SU-DHL-6 (cell line): ENCODE measurements around the gene ERBB2.

Source experiments
- H2AFZ ChIP-seq: fragments of 200-600 bp; sonication (generic); 2 replicates; pipeline ENCODE4 v1.6.1; 2014; ENCODE audit warnings: low read depth, mild to moderate bottlenecking, moderate library complexity, mixed read lengths, antibody characterized with exemption, low read length; ENCODE audit not compliant: severe bottlenecking
- H3F3A ChIP-seq: fragments of 200-600 bp; shearing (Covaris generic); 2 replicates; pipeline ENCODE4 v1.6.0; 2016; ENCODE audit warnings: antibody characterized with exemption, mild to moderate bottlenecking; ENCODE audit not compliant: insufficient read depth
- H3K27ac ChIP-seq: fragments of 200-600 bp; sonication (generic); 2 replicates; pipeline ENCODE4 v1.5.1; 2016; ENCODE audit warnings: low read depth, mild to moderate bottlenecking, low read length, moderate library complexity, mixed read lengths
- H3K27me3 ChIP-seq: fragments of 200-600 bp; sonication (generic), shearing (Covaris generic); 2 replicates; pipeline ENCODE4 v1.6.0; 2014; ENCODE audit warnings: mild to moderate bottlenecking, low read length
- H3K36me3 ChIP-seq: fragments of 200-600 bp; sonication (generic); 2 replicates; pipeline ENCODE4 v1.6.1; 2014; ENCODE audit warnings: mild to moderate bottlenecking, low read length, mixed read lengths
- H3K4me2 ChIP-seq: fragments of 300-600, 200-600 bp; shearing (Covaris generic), sonication (generic); 2 replicates; pipeline ENCODE4 v1.6.0; 2014; ENCODE audit warnings: low read length, low read depth, mild to moderate bottlenecking; ENCODE audit not compliant: poor library complexity, severe bottlenecking
- H3K4me3 ChIP-seq: fragments of 200-600 bp; sonication (generic); 2 replicates; pipeline ENCODE4 v1.5.1; 2014; ENCODE audit warnings: antibody characterized with exemption, low read length, mild to moderate bottlenecking, mixed read lengths; ENCODE audit not compliant: insufficient read depth, poor library complexity, severe bottlenecking
- H3K79me2 ChIP-seq: fragments of 200-600 bp; sonication (generic); 2 replicates; pipeline ENCODE4 v1.6.1; 2014; ENCODE audit warnings: mild to moderate bottlenecking, low read length, moderate library complexity; ENCODE audit not compliant: insufficient read depth
- H3K9ac ChIP-seq: fragments of 200-600 bp; sonication (generic); 2 replicates; pipeline ENCODE4 v1.7.0; 2014; ENCODE audit warnings: mild to moderate bottlenecking, low read length
- H3K9me2 ChIP-seq: fragments of 200-600 bp; sonication (generic); replicated peaks from 2 replicates; pipeline ENCODE4 v1.6.1; 2014; ENCODE audit warnings: low read length; ENCODE audit not compliant: insufficient read depth
- H3K9me3 ChIP-seq: fragments of 200-600 bp; sonication (generic); 2 replicates; pipeline ENCODE4 v1.6.1; 2014; ENCODE audit warnings: low read length, mixed read lengths; ENCODE audit not compliant: insufficient read depth
- H4K20me1 ChIP-seq: fragments of 200-600 bp; sonication (generic); 2 replicates; pipeline ENCODE4 v1.6.1; 2014; ENCODE audit warnings: low read depth, mild to moderate bottlenecking, antibody characterized with exemption, low read length, moderate library complexity, mixed read lengths
- EZH2phosphoT487 ChIP-seq: fragments of 200-600 bp; sonication (generic), shearing (Covaris generic); conservative IDR thresholded peaks from 2 replicates; pipeline ENCODE4 v1.6.1; 2018; ENCODE audit warnings: mild to moderate bottlenecking, antibody characterized with exemption, low read length, moderate library complexity, mixed read lengths
- TF ChIP-seq, protein P1 (sequence below): fragments of 200-600 bp; sonication (generic); IDR thresholded peaks from one replicate; pipeline ENCODE4 v1.5.1; 2017; ENCODE audit warnings: antibody characterized with exemption, mild to moderate bottlenecking, low read length, moderate library complexity; ENCODE audit not compliant: insufficient read depth, poor library complexity, severe bottlenecking

Gene ERBB2

DNA sequence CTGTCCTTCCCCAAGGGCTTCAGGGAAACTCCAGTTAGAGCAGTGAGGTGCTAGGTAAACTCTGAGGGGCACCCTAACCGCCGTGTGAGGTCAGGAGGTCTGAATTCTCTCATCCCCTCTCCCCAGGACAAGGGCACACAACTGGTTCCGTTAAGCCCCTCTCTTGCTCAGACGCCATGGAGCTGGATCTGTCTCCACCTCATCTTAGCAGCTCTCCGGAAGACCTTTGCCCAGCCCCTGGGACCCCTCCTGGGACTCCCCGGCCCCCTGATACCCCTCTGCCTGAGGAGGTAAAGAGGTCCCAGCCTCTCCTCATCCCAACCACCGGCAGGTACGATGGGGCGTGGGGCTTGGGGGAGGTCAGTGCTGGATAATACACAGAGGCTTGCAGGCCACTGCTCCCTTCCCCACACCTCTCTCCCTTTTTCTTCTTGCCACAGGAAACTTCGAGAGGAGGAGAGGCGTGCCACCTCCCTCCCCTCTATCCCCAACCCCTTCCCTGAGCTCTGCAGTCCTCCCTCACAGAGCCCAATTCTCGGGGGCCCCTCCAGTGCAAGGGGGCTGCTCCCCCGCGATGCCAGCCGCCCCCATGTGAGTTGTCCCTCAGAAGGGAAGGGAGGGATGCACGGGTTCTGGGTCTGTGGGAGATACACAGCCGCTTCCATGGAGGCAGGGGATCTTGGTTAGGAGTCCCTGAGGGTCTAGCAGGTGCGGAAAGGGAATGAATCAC, 42.4 kb downstream of the ERBB2 start:
- H3F3A ChIP-seq: no peaks in the 10 kb centered on the region
- H3K4me2 ChIP-seq: no peak overlapping the region
- no peaks in the 10 kb centered on the region for H4K20me1 ChIP-seq
- TF ChIP-seq, protein P1, sequence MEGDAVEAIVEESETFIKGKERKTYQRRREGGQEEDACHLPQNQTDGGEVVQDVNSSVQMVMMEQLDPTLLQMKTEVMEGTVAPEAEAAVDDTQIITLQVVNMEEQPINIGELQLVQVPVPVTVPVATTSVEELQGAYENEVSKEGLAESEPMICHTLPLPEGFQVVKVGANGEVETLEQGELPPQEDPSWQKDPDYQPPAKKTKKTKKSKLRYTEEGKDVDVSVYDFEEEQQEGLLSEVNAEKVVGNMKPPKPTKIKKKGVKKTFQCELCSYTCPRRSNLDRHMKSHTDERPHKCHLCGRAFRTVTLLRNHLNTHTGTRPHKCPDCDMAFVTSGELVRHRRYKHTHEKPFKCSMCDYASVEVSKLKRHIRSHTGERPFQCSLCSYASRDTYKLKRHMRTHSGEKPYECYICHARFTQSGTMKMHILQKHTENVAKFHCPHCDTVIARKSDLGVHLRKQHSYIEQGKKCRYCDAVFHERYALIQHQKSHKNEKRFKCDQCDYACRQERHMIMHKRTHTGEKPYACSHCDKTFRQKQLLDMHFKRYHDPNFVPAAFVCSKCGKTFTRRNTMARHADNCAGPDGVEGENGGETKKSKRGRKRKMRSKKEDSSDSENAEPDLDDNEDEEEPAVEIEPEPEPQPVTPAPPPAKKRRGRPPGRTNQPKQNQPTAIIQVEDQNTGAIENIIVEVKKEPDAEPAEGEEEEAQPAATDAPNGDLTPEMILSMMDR: no peak
- TF ChIP-seq EZH2phosphoT487: no peak
- H3K79me2 ChIP-seq: no peaks in the 10 kb centered on the region
- H3K4me3 ChIP-seq: no peak overlapping the region
- no peaks in the 10 kb centered on the region for H3K36me3 ChIP-seq
- no peaks in the 10 kb centered on the region for H3K9me2 ChIP-seq
- no peak overlapping the region for H3K27ac ChIP-seq
- H2AFZ ChIP-seq: no peak overlapping the region
- no peak overlapping the region for H3K9ac ChIP-seq
- no peaks in the 10 kb centered on the region for H3K27me3 ChIP-seq
- H3K9me3 ChIP-seq: no peaks in the 10 kb centered on the region

DNA sequence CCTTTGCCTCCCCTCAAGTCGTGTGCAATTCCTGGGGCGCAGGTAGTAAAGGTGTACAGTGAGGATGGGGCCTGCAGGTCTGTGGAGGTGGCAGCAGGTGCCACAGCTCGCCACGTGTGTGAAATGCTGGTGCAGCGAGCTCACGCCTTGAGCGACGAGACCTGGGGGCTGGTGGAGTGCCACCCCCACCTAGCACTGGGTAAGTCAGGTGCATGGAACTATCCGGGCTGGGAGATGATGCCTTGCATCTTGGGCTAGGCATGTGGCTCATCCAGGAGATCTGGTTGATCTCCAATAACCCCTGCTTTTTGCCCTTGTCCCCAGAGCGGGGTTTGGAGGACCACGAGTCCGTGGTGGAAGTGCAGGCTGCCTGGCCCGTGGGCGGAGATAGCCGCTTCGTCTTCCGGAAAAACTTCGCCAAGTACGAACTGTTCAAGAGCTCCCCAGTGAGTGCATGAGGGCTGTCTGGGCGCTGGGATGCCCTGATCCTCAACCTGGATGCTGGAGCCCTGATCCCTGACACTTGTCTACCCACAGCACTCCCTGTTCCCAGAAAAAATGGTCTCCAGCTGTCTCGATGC, 43.1 kb downstream of the ERBB2 start:
- Histone ChIP-seq H3K27me3 (no peaks in the 10 kb centered on the region), H3F3A (no peaks in the 10 kb centered on the region), H3K9ac (no peak overlapping the region), H3K4me2 (no peak overlapping the region), H3K9me2 (no peaks in the 10 kb centered on the region), H3K9me3 (no peaks in the 10 kb centered on the region), H4K20me1 (no peaks in the 10 kb centered on the region), H3K4me3 (no peak overlapping the region), H3K27ac (no peak overlapping the region), H3K79me2 (no peaks in the 10 kb centered on the region), H3K36me3 (no peaks in the 10 kb centered on the region), H2AFZ (no peak overlapping the region)
- no peak for TF ChIP-seq EZH2phosphoT487
- TF ChIP-seq, protein P1: no peak

DNA sequence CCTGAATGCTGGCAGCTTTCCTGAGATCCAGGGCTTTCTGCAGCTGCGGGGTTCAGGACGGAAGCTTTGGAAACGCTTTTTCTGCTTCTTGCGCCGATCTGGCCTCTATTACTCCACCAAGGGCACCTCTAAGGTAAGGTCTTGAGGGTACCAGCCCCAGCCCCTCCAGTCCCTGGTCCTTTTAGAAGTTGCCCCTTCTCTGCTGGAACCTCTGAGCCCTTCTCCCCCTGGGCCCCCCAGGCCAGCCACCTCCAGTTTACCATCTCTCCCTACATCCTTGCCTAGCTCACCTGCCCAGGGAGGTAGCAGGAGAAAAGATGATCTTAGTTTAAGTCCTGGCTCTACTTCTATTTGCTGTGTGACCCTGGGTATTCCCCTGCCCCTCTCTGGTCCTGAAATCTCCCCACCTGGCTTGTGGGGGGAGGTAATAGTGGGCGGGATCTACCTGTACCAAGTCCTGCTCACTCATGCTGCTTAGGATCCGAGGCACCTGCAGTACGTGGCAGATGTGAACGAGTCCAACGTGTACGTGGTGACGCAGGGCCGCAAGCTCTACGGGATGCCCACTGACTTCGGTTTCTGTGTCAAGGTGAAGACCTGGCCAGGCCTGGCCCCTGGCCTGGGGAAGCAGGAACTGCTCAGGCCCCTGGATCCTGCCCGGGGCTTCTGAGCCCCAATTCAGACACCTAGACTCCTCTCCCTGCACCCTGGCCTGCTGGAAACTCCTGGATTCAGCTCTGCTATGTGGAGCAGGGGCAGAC, 44.4 kb downstream of the ERBB2 start:
- H3K9me2 ChIP-seq: no peaks in the 10 kb centered on the region
- H3K79me2 ChIP-seq: no peaks in the 10 kb centered on the region
- no peak overlapping the region for H3K4me2 ChIP-seq
- no peaks in the 10 kb centered on the region for H3K36me3 ChIP-seq
- H3F3A ChIP-seq: no peaks in the 10 kb centered on the region
- H3K4me3 ChIP-seq: no peak overlapping the region
- H3K27ac ChIP-seq: no peak overlapping the region
- H4K20me1 ChIP-seq: no peaks in the 10 kb centered on the region
- no peak for TF ChIP-seq EZH2phosphoT487
- TF ChIP-seq, protein P1: no peak
- H3K27me3 ChIP-seq: no peaks in the 10 kb centered on the region
- no peaks in the 10 kb centered on the region for H3K9me3 ChIP-seq
- no peak overlapping the region for H3K9ac ChIP-seq
- H2AFZ ChIP-seq: no peak overlapping the region
